ENCODE measurements around the gene SYT17. TPM values are rescaled to one million over a fixed set of nuclear protein-coding genes. Genes with fewer than 3 reads are reported as not detected.

The SYT17 gene
- total RNA-seq, 3 donors from 2014 or later (not counting 1 experiment from before 2014, with no cell fraction given) = 0.65 to 1.6 TPM; not detected in 1

GRCh38 chr16:19287241-19287640 lies 119.2 kb downstream of the SYT17 start:
- H3K4me3 ChIP-seq (ENCODE audit: low read length) = no peak overlapping the region
- no peaks in the 10 kb centered on the region for H3K9me3 ChIP-seq (ENCODE audit: control insufficient read depth, insufficient read depth, low read length)
- WGBS (ENCODE audit: insufficient coverage) = 84% methylated on average over 4 of the region's 4 CpGs
- intact Hi-C loops (cut with micrococcal nuclease) = no loop called here
- H3K27me3 ChIP-seq (ENCODE audit: control insufficient read depth, insufficient read depth, low read length) = no peaks in the 10 kb centered on the region
- Mint-ChIP-seq H3K27ac (no peak overlapping the region), H3K36me3 (no peaks in the 10 kb centered on the region), H3K27me3 (ENCODE audit: low read depth in 2 of 2) (peaks cover 0 to 4% of the 10 kb centered on the region in 2 donors), H3K4me1 (no peaks in the 10 kb centered on the region), H3K9me3 (no peaks in the 10 kb centered on the region), H3K4me3 (no peak overlapping the region)
- H3K27ac ChIP-seq (ENCODE audit: low read length) = no peak overlapping the region
- H3K36me3 ChIP-seq (ENCODE audit: control insufficient read depth, insufficient read depth, low read length) = no peaks in the 10 kb centered on the region
- H3K4me1 ChIP-seq (ENCODE audit: control insufficient read depth, insufficient read depth, low read length) = no peaks in the 10 kb centered on the region
- DNase-seq = no peak
- TF ChIP-seq CTCF (IDR thresholded peaks at IDR 0.05) = no peak
- ATAC-seq = no peak

DNA sequence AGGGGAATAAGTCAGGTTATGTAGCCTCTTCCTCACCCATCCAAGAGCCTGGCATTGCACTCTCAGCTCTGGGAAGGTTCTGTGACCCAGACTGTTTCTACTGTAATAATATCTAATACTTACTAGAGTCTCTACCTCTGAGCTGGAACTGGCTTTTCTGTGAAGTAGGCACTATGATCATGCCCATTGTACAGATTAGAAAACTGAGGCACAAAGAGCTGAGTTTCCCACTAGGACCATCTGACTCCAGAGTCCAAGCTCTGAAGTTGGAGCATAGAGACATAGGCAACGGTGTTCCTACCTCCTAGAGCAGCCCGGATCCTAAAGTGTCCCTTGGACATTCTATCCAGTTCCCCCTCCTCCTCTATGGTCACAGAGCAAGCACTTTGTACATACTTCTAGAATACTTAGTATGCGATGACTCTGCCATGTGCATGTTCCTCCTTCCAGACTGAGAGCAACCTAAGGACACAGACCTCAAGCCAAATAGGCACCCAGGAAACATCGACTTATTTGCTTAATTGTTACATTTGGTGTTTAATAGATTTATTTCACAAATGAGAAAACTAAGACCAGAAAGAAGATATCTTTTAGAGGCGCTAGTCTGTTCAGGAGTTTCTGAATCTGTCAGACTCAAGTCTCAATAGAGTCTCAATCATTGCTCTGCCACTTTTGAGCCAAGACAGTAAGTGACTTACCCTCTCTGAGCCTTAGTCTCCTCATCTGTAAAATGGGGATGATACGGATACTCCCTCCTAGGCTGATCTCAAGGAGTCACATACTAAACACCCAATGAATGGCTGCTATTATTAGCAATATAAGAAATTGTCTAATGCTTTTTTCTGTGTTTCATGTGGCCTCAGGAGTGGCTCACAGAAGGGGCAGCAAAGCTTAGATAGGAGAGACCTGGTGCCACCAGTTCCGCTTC lies 121.1 kb downstream of the SYT17 start:
- H3K4me3 Mint-ChIP-seq = no peak overlapping the region
- Histone ChIP-seq H3K36me3 (ENCODE audit: control insufficient read depth, insufficient read depth, low read length) (no peaks in the 10 kb centered on the region), H3K4me3 (ENCODE audit: low read length) (no peak overlapping the region), H3K9me3 (ENCODE audit: control insufficient read depth, insufficient read depth, low read length) (no peaks in the 10 kb centered on the region), H3K27me3 (ENCODE audit: control insufficient read depth, insufficient read depth, low read length) (no peaks in the 10 kb centered on the region), H3K4me1 (ENCODE audit: control insufficient read depth, insufficient read depth, low read length) (no peaks in the 10 kb centered on the region), H3K27ac (ENCODE audit: low read length) (no peak overlapping the region)
- 90% methylated on average over 4 of the region's 7 CpGs for WGBS (ENCODE audit: insufficient coverage)
- ATAC-seq (no peak), DNase-seq (no peak)
- TF ChIP-seq CTCF (IDR thresholded peaks at IDR 0.05) = no peak
- no peaks in the 10 kb centered on the region for H3K36me3 Mint-ChIP-seq
- H3K27ac Mint-ChIP-seq = no peak overlapping the region
- peaks cover under 1 to 14% of the 10 kb centered on the region in 2 donors for H3K27me3 Mint-ChIP-seq (ENCODE audit: low read depth in 2 of 2)
- peaks cover 0 to 1% of the 10 kb centered on the region in 2 donors for H3K4me1 Mint-ChIP-seq
- no peaks in the 10 kb centered on the region for H3K9me3 Mint-ChIP-seq
- intact Hi-C loops (cut with micrococcal nuclease) = no loop called here

DNA sequence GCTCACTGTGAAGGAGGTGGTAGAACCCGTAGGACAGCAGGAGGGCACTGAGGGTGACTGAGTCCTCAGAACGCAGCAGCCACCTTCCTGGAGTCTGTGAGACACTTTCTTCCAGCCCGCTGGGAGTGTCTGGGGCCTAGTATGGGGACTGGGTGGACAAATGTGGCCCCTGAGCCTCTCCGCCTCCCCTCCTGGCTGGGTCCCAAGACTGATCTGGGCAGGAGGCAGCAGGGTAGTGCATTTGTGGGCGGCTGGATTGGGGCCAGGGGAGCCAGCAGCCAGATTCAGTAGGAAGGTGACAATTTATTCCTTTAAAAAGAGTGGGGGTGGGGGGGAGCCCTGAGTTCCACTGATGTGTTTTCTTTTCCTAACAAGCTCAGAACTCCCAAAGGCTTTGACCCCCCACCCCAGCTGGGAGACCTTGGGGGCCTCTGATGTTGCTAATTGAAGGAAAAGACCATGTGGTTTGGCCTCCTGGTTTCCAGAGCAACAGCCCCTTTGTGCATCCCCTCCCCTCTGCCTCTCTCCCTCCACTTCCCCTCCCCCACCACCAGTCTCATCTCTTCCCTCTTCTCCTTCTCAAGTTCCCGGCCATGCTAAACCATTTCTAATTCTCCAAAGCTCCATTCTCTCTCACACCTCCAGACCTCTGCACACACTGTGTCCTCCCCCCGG lies 121.9 kb downstream of the SYT17 start:
- no peak for TF ChIP-seq CTCF (IDR thresholded peaks at IDR 0.05)
- Mint-ChIP-seq H3K9me3 (no peaks in the 10 kb centered on the region), H3K27ac (no peak overlapping the region), H3K27me3 (ENCODE audit: low read depth in 2 of 2) (peaks cover 6 to 15% of the 10 kb centered on the region in 2 donors), H3K4me1 (peaks cover 0 to 4% of the 10 kb centered on the region in 2 donors), H3K36me3 (no peaks in the 10 kb centered on the region), H3K4me3 (no peak overlapping the region)
- ATAC-seq = no peak
- no peaks in the 10 kb centered on the region for H3K27me3 ChIP-seq (ENCODE audit: control insufficient read depth, insufficient read depth, low read length)
- no peaks in the 10 kb centered on the region for H3K9me3 ChIP-seq (ENCODE audit: control insufficient read depth, insufficient read depth, low read length)
- no peaks in the 10 kb centered on the region for H3K4me1 ChIP-seq (ENCODE audit: control insufficient read depth, insufficient read depth, low read length)
- no peak for DNase-seq
- WGBS (ENCODE audit: insufficient coverage) = 64% methylated on average over 7 of the region's 7 CpGs
- H3K27ac ChIP-seq (ENCODE audit: low read length) = no peak overlapping the region
- intact Hi-C loops (cut with micrococcal nuclease) = no loop called here
- H3K4me3 ChIP-seq (ENCODE audit: low read length) = no peak overlapping the region
- H3K36me3 ChIP-seq (ENCODE audit: control insufficient read depth, insufficient read depth, low read length) = no peaks in the 10 kb centered on the region
